ENCODE results near the gene PLAAT3. TPM values are rescaled to one million over a fixed set of nuclear protein-coding genes. Genes with fewer than 3 reads are reported as not detected.
A peak's percentile ranks its signal among the peaks of the same experiment; 100 is the strongest.

Gene PLAAT3
- polyA plus RNA-seq, 1 experiment = 8.1 TPM

GRCh38 chr11:63536669-63537292 lies 77.5 kb downstream of the PLAAT3 start, which contains the start of gene PLAAT4:
Gene PLAAT4, plus strand, starts transcription at chr11:63536808. Its CDS starts 61 bp downstream, at chr11:63536869.
- POLR2A ChIA-PET = no interaction called here
- Histone ChIP-seq H3K27me3 (ENCODE audit: control insufficient read depth, insufficient read depth, low read length) (peaks cover 8% of the 10 kb centered on the region), H3K27ac (ENCODE audit: low read depth, low read length) (peak within 1 kb of the TSS; percentile 47), H3K4me3 (ENCODE audit: low read depth, low read length) (peak within 1 kb of the TSS; percentile 53), H3K9me3 (ENCODE audit: control insufficient read depth, insufficient read depth, low read length) (no peaks in the 10 kb centered on the region)
- CTCF ChIA-PET = interaction anchor here (0.7 to 1.4 kb wide), 3 partner anchors 19 to 90 kb away, joined by 3 to 4 read pairs (median 3); no protein-coding TSS in a partner anchor
- DNase-seq (ENCODE audit: low read depth, low spot score) = no peak
- TF ChIP-seq, protein P1, sequence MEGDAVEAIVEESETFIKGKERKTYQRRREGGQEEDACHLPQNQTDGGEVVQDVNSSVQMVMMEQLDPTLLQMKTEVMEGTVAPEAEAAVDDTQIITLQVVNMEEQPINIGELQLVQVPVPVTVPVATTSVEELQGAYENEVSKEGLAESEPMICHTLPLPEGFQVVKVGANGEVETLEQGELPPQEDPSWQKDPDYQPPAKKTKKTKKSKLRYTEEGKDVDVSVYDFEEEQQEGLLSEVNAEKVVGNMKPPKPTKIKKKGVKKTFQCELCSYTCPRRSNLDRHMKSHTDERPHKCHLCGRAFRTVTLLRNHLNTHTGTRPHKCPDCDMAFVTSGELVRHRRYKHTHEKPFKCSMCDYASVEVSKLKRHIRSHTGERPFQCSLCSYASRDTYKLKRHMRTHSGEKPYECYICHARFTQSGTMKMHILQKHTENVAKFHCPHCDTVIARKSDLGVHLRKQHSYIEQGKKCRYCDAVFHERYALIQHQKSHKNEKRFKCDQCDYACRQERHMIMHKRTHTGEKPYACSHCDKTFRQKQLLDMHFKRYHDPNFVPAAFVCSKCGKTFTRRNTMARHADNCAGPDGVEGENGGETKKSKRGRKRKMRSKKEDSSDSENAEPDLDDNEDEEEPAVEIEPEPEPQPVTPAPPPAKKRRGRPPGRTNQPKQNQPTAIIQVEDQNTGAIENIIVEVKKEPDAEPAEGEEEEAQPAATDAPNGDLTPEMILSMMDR (IDR thresholded peaks at IDR 0.05; ENCODE audit: low read depth, low read length) = 0 out of 2 replicates have a peak, but pooled peaks have one; percentile 8

GRCh38 chr11:63535734-63536133 lies 78.5 kb downstream of the PLAAT3 start:
- POLR2A ChIA-PET = no interaction called here
- DNase-seq (ENCODE audit: low read depth, low spot score) = no peak
- TF ChIP-seq, protein P1 (IDR thresholded peaks at IDR 0.05; ENCODE audit: low read depth, low read length) = no peak
- Histone ChIP-seq H3K9me3 (ENCODE audit: control insufficient read depth, insufficient read depth, low read length) (no peaks in the 10 kb centered on the region), H3K27ac (ENCODE audit: low read depth, low read length) (no peak overlapping the region), H3K4me3 (ENCODE audit: low read depth, low read length) (no peak overlapping the region), H3K27me3 (ENCODE audit: control insufficient read depth, insufficient read depth, low read length) (peaks cover 8% of the 10 kb centered on the region)
- CTCF ChIA-PET = no interaction called here

GRCh38 chr11:63534895-63535461 lies 79.3 kb downstream of the PLAAT3 start:
- Histone ChIP-seq H3K9me3 (ENCODE audit: control insufficient read depth, insufficient read depth, low read length) (no peaks in the 10 kb centered on the region), H3K4me3 (ENCODE audit: low read depth, low read length) (no peak overlapping the region), H3K27ac (ENCODE audit: low read depth, low read length) (no peak overlapping the region), H3K27me3 (ENCODE audit: control insufficient read depth, insufficient read depth, low read length) (peaks cover 8% of the 10 kb centered on the region)
- TF ChIP-seq, protein P1 (IDR thresholded peaks at IDR 0.05; ENCODE audit: low read depth, low read length) = no peak
- POLR2A ChIA-PET = no interaction called here
- no peak for DNase-seq (ENCODE audit: low read depth, low spot score)
- CTCF ChIA-PET = no interaction called here

DNA sequence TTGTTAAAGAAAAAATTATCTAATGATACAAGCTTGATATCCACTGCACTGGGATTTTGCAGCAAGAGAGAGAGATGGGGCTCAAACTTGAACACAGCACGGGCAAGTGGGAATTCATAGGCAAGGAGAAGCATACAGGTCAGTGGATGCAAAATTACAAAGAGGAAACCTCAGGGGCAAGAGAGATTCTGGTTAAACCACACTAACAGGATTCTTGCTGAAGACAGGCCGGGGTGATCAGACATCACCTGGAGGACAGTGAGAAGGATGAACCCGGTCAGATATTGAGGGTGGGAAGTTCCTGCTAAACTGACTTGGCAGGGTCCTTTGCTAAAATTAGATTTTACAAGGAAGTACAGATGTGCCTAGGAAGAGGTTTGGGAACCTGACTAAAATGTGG lies 80.2 kb downstream of the PLAAT3 start:
- TF ChIP-seq, protein P1 (IDR thresholded peaks at IDR 0.05; ENCODE audit: low read depth, low read length) = no peak
- CTCF ChIA-PET = interaction anchor here (0.6 kb wide), 1 partner anchor 431 kb away, joined by 3 read pairs; no protein-coding TSS in a partner anchor
- no peak for DNase-seq (ENCODE audit: low read depth, low spot score)

GRCh38 chr11:63532799-63533475 lies 81.3 kb downstream of the PLAAT3 start:
- TF ChIP-seq, protein P1 (IDR thresholded peaks at IDR 0.05; ENCODE audit: low read depth, low read length) = no peak
- ChIA-PET POLR2A (no interaction called here), CTCF (no interaction called here)
- no peak for DNase-seq (ENCODE audit: low read depth, low spot score)
- peaks cover 8% of the 10 kb centered on the region for H3K27me3 ChIP-seq (ENCODE audit: control insufficient read depth, insufficient read depth, low read length)
- H3K4me3 ChIP-seq (ENCODE audit: low read depth, low read length) = no peak overlapping the region
- no peak overlapping the region for H3K27ac ChIP-seq (ENCODE audit: low read depth, low read length)
- H3K9me3 ChIP-seq (ENCODE audit: control insufficient read depth, insufficient read depth, low read length) = no peaks in the 10 kb centered on the region

More for the DNA sequence above, 80.2 kb downstream of the PLAAT3 start:
- Histone ChIP-seq H3K27me3 (ENCODE audit: control insufficient read depth, insufficient read depth, low read length) (peaks cover 8% of the 10 kb centered on the region), H3K9me3 (ENCODE audit: control insufficient read depth, insufficient read depth, low read length) (no peaks in the 10 kb centered on the region), H3K4me3 (ENCODE audit: low read depth, low read length) (no peak overlapping the region), H3K27ac (ENCODE audit: low read depth, low read length) (no peak overlapping the region)
- POLR2A ChIA-PET = no interaction called here

Data from AG04450 (cell line).